ENCODE measurements around the gene COA6.

GRCh38 chr1:234325878-234326496 lies 47.3 kb upstream of the COA6 start:
- TF ChIP-seq POLR2AphosphoS5 (IDR thresholded peaks at IDR 0.05) (no peak), CTCF (IDR thresholded peaks at IDR 0.05 in 8 of 11, conservative IDR thresholded peaks at IDR 0.05 in 3 of 11) (no peak)
